ENCODE results near the gene OXGR1.

GRCh38 chr13:96988441-96988840, 5.8 kb downstream of the OXGR1 start:
- no peak for TF ChIP-seq CTCF (IDR thresholded peaks at IDR 0.05)
- no peak for TF ChIP-seq POLR2AphosphoS5 (IDR thresholded peaks at IDR 0.05)

Measured in esophagus muscularis mucosa (tissue), 3 donors.